GM21360 (cell line): ENCODE measurements around the gene SH3PXD2A.

Source experiments
- ATAC-seq: cut with Tn5 transposase; IDR thresholded peaks from one replicate; pipeline ENCODE4 v1.9.1; 2021; ENCODE audit warnings: mild to moderate bottlenecking, moderate library complexity; ENCODE audit not compliant: unreplicated experiment

The SH3PXD2A gene

DNA sequence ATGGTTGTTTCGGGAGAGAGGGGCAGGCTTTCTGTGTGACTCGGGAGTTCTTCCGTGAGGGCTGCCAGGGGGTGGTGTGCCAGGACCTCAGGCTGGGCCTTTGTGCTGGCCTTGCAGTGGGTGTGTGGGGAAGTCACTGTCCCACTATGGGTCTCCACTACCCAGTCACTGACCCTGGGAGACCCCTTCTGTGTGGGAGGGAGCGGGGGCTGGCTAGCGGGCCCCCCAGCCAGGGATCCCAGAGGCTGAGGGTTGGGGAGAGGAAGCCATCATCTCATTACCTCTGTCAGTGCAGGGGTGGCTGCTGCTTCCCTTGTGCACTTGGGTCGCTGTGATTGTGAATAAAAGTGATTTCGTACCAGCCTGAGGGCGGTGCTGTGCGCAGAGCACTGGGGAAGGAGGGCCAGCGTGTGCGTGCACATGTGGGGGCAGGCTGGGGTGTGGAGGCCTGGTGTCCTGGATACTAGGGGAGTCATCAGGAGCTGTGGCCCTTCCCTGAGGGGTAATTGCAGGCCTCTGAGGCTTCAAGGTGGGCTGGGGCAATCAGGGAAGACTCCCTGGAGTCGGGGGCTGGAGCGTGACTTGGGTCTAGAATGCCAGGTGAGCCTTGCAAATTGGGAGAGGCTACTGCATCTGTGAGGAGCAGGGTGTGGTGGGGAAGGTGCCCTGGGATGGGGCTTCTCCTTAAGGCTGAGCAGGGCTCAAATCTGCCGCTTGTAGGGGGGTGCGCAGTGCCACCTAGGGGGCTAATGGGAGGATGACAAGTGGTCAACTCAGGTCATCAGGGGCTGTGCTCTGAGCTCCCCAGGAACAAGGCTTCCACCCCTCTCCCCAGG, 263.0 kb downstream of the SH3PXD2A start:
- ATAC-seq = no peak

DNA sequence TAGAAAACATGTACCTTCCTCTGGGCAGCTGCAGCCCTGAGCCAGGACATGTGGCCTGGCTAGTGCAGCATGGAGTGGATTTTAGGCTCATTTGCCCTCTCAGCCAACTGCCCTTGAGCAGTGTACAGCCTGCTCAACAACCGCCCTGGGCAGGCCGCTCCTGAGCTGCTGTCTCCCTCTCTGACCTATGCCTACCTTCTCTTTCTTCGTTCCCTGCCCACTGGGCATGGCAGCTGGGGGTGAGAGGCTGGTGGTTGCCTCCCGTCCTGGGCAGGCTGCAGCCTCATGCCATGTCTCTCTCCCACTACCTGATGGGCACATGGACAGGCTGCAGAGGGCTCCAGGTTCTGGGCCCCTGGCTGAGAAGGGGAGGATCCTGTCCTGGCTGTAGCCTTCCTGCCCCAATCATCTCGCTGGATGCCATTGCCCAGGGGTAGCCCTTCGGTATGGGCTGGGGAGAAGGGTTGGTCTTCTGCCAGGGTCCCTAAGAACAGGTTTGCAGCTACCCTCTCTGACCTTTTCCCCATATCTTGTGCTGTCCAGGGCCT, 264.6 kb downstream of the SH3PXD2A start:
- no peak for ATAC-seq

DNA sequence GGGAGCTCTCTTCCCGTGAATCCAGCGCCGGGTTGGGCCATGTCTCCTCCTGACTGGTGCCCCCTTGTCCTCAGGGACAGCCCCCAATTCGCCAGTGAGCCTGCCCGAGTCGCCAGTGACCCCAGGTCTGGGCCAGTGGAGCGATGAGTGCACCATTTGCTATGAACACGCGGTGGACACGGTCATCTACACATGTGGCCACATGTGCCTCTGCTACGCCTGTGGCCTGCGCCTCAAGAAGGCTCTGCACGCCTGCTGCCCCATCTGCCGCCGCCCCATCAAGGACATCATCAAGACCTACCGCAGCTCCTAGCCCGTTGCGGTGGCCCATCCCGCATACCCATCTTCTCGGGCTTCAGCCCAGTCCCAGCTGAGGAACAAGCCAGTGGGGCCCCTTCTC, 265.3 kb downstream of the SH3PXD2A start:
- no peak for ATAC-seq

DNA sequence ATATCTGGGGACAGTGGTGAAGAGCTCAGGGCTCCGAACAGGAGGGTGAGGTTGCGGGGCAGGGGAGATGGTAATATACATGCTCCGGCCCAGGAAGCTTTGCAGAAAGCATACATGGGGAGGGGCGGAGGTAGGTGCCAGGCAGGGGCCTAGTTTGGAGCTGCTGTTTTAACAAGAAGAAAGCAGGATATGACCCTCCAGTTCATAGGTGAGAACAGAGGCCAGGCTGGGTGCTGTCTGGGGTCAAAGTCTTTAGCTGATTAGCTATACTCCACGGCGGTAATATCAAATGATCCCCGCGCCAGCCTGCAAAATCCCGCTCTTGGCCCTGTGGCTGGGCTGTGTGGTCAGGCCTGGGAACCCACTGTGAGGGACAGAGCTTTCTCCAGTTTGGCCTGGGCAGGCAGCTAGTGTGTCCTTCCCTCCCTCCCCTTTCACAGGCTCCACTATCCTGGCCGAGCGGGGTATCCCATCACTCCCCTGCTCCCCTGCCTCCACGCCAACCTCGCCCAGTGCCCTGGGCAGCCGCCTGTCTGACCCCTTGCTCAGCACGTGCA, 266.2 kb downstream of the SH3PXD2A start:
- no peak for ATAC-seq

DNA sequence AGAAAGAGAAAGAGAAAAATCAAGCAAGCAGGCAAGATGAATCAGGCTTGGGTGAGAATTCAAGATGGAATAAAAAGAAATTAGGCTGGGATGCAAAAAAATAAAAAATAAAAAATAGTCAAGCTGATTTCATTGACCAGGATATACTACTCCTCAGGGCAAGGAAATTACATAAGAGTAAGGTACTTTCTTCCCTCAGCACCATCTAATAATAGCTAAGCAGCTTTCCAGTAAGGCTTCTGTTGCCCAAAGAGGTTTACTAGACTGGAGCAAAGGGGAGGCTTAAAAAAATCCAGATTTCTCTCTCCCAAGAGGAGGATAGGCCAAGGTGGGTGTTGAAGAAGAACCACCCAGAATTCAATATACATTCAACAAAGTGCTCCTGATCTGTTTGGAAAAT, 268.3 kb downstream of the SH3PXD2A start:
- ATAC-seq = no peak

DNA sequence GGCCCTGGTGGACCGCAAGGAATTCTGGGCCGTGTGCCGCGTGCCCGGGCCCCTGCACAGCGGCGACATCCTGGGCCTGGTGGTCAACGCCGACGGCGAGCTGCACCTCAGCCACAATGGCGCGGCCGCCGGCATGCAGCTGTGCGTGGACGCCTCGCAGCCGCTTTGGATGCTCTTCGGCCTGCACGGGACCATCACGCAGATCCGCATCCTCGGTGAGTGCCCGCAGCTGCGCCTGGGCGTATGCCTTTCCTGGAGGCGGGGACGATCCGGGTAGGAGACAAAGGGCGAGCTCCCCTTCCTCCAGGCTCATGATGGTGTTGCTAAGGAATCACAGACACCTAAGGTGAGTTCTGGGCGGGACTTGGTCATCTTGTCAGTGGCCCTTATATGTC, 270.4 kb downstream of the SH3PXD2A start:
- ATAC-seq = no peak

DNA sequence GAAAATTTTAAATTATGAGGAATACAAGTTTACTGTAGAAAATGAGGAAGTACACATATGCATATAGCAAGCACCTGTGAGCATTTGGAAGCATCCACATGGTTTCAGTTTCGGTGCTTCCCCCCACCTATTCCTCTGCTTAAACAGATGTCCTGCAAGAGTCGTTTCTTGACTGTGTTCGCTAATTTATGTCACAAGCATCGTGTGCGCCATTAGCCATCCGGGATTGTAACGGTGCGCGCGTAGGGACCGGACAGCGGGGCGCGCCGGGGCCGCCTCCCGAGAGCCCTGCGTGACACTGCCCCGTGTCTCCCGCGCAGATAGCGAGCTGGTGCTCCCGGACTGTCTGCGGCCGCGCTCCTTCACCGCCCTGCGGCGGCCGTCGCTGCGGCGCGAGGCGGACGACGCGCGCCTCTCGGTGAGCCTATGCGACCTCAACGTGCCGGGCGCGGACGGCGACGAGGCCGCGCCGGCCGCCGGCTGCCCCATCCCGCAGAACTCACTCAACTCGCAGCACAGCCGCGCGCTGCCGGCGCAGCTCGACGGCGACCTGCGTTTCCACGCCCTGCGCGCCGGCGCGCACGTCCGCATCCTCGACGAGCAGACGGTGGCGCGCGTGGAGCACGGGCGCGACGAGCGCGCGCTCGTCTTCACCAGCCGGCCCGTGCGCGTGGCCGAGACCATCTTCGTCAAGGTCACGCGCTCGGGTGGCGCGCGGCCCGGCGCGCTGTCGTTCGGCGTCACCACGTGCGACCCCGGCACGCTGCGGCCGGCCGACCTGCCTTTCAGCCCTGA, 271.0 kb downstream of the SH3PXD2A start:
- no peak for ATAC-seq

DNA sequence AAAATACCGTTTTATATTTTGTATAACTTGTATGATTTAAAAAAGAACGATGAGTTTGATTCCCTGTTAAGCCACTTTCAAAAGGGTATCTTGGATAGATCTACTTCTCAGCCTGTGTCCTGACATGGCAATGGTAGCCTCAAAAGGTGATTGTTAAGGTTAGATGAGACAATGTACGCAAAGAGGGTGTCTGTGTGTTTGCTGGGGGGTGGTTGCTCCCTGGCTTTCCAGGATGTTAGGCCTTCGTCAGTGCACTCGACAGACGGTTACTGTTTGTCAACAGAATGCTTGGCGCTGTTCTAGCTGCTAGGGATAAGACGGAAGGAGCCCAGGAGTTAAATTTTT, 271.5 kb downstream of the SH3PXD2A start:
- no peak for ATAC-seq

DNA sequence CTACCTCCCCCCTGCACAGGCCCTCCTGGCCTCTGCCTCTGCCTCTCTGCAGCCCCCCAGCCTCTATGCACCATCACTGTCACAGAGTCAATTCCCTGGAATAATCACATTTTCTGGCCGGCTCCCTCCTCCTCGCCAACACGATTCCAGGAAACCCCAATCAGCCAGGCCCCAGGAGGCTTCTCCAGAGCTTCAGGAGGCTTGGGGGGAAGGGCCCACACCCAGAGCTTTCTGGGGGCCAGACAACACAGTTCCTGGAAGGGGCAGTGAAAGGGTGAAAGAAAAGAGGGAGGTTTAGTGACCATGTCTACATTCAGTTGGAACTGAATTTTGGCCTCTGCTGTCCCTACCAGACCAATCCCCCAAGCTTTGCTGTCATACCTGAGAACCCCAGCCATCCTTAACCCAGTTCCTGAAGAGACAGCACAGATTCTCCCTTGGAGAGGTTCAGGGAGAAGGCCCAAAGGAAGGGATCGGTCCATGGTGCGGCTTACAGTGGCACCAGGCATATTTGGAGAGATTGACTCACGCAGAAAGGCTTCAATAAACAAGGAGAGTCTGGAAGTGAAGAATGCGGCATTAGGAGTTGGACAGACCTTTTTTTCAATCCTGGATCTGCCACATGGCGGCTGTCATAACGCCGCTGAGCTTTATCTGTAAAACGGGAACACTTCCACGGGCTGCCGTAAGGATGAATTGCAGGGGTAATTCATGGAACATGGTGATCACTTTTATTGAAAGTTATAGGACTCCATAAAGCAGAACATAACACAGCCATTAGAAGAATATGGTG, 272.8 kb downstream of the SH3PXD2A start:
- no peak for ATAC-seq

DNA sequence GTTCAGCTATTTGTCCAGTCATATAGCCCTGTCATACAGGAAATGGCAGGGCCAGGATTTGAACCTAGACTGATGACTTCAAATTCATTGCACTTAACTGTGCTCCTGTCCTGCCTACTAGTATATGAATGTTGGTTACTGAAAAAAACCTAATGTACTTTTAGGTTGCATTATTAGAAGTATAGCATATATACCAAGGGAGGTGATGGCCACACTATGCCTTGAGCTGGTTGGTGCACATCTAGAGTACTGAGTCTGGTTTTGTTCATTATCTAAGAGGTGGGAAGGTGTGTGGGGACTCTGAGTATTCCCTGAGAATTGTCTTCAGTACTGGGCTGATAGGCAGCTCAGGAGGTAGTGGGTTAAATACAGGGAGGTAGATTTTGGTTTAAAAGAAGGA, 273.9 kb downstream of the SH3PXD2A start:
- no peak for ATAC-seq

DNA sequence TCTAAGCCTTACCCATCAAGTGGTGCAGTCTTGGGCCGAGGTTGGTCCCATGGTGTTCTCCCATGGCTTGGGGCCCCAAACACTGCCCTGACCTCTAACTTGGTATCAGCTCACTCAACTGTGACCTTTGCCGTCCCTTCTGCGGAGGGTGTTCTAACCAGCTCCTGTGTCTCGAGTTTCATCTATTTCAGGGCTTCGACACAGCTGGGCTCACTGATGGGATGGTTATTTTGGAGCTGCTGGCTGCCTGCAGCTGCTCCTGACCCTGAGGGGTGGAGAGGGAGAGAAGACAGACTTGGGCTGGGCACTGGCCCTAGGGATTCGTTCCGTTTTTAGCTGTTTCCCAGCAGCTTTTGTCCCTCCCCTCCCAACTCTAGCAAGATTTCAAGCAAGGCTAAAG, 274.9 kb downstream of the SH3PXD2A start:
- ATAC-seq = no peak

DNA sequence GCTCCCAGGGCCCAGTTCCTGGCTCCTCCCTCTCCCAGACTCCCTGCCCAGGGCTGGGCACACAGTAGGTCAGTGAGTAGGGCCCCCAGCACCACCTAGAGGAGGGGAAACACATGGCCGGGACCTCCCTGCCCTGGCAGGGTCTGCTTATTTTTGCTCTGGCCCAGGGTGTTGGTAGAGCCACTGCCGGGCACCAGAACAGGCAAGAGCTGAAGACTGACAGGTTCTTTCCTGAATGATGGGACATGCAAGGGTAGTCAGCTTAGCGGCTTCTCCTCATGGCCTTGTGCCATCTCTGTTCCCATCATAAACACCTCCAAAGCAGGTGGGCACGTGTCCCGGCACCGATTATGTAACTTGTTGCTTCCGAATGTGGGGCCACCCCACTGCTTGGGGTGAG, 275.4 kb downstream of the SH3PXD2A start:
- ATAC-seq = no peak

DNA sequence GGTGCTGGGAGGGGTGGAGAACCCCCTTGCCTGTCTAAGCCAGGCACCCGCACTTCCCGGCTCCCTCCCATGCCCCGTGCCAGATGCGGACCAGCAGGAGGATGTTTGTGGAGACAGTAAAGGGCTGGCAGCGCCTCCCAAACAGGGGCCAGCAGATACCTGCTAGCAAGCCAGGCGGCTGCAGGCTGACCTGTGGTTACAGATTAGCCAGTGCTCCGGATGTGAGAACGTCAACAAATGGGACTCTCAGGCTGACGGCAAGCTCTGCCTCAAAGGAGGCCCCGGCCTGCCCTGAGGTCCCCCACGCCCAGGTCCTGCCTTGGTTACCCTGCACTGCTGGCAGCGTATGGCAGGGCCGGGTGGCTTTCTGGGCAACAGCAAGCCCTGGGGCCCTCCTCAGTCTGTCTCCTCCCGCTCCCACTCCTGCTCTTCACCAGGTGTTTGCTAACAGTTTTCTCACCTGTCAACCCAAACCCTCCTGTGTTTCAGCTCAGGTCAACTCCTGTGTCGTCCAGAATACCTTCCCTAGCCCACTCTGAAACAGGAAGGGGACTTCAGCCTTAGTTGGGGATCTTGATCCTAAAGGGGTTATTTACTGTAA, 276.5 kb downstream of the SH3PXD2A start:
- no peak for ATAC-seq

DNA sequence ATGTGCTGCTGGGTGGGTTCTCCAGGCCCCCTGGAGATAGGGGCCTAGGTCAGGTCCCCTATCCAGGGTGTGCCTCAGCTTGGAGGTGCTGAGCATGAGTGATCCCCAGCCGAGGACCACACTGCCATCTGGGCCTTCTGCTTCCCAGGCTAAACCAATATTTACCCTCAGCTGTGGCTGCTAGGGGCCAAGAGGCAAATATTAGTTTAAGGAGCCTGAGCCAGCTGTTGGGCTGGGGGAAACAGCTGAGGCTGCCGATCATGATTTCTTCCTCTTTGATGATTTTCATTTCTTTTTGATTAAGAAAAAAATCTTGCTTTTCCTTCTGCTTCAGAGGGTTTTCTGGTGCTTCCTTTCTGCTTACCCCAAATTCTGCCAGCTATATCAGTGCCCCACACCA, 278.5 kb downstream of the SH3PXD2A start:
- ATAC-seq = no peak

DNA sequence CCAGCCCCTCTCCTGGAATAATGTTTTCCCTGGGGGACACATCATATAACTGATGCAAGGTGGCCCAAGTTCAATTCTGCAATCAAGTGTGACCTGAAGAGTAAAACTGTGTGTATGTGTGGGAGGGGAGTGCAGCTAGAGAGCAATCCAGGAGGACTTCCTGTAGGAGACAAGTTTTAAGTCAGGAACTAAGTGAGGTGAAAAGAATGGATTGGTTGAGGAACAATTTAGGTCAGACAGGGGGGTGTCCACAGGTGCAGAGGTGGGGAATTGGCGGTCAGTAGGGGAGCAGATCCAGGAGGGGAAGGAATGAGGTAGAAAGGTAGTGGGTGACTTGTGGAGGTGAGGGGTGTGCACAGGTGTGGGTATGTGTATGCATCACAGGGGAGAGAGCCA, 279.3 kb downstream of the SH3PXD2A start:
- ATAC-seq = no peak

DNA sequence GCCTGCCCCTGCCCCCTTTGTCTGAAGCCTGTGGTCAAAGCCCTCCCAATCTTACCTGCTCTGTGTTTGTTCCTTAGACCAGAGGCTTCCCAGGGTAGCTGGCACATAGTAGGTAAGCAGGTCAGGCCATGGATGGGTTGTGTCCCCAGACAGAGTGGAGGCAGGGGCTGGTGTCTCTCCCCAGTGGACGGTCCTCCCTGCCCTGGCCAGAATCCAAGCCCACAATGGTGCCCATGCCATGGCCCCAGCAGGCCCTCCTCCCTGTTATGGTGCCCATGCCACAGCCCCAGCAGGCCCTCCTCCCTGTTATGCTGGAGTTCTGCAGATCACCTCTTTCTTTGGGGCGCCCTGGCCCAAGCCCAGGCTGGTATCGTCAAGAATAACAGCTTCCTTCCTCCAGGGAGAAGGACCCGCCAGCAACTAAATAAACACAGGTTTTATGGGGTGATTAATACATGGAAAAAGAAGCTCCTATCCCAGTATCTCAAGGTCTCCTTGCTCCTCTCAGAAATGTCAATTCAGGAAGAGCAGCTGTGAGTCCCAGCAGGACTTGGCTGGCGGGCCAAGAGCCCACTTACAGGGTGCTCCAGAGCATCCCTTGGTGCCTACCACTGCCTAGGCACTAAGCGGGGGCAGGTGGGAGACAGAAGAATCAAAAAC, 279.8 kb downstream of the SH3PXD2A start:
- ATAC-seq = no peak

DNA sequence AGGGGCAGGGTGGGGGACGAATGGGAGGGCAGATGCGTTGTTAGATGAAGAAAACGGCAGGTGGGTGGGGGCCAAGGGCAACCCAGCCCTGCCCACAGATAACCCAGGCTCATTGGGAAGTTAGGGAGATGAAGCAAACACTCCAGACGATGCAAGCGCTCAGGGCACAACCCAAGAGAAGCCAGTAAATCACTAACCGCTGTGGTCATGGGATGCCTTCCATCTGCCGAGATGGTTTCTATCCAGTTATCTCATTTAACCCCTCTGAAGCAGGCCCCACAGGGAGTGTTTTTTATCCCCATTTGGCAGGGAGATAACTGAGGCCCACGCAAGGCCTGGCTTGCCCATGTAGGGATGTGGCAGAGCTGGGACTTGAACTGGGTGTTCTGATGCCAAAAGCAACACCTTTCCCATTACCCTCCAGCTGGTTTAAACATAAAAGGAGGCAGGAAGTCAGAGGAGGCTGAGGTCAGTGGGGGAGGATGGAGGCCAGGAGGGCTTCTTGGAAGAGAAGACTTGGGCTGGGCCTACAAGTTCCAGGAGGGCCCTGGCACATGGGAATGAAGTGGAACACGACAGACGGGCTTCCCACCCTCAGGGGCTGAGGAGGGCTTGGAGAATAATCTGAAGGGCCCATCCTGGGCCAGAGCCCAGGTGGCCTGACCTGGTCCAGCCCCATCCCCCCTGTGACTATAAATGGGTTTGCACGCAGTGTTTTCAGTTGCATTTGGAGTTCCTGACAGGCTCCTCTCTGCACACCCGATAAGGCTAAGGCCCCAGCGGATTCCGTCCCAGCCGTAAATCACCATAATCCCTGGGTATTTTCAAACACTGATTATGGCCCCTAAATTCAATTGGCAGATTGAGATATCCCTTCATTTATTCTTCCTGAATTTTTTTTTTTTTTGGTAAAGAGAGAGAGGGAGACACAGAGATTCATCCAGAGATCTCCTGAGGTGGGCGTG, 281.0 kb downstream of the SH3PXD2A start:
- ATAC-seq = no peak

DNA sequence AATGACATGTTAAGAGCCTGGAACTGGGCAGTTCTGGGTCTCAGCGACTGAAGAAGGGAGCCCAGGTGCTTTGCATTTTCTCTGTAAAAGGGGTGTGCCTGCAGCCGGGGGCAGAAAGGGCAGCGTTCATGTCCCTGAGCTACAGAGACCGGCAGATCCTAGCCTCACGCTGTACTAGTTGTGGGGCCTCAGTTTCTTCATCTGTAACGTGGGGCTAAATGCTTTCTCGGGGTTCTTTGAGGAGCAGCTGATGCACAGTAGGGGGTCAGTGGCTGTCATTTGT, 282.2 kb downstream of the SH3PXD2A start:
- no peak for ATAC-seq
